Pulmonary artery endothelial cell (primary cell): ENCODE data around the gene RNF26. TPM values are rescaled to one million over a fixed set of nuclear protein-coding genes. Genes with fewer than 3 reads are reported as not detected.

Source experiments
- DNase-seq: peaks from one replicate; pipeline ENCODE4 v3.0.0-alpha.2; 2011; ENCODE audit warnings: low read depth, low spot score
- total RNA-seq: library from RNA; depleted of rRNA; stranded (reverse); fragments of >200 nt; gene quantifications from 2 replicates; pipeline ENCODE4 v1.2.3, GENCODE V29; 2014

The RNF26 gene
- total RNA-seq, 1 donor from 2014 or later = 4.4 TPM

DNA sequence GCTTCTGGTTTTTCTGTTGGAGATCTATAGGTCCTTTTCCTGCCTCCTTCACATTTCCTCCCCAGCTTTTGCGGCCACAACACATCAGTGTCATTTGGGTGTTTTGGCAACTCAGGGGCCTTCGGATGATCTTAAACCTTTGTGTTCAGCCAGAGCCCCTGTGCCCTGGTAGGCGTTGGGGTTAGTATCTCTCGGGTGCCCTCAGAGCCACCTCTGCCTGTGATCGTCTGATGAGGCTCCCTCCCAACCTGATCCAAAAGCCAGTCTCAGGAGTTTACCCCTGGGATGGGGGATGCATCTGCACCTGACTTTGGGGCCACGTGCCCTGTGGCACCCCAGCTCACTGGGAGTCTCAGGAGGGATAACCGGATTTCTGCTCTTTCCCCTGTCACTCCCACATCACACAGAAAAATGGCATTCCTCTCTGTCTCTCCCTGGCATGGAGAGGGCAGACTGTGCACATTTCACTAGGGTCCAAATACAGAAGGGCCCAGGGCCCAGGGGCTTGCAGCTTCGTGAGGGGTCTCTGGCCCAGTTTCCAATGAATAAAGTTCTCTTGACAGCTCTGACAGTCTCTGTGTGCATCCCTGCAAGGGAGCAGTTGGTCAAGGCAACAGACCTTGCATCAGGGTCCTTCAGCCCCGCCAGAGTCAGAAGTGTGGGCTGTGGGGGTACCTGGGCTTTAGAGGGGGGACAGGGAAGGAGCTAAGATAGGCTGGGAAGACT is 2.6 kb downstream of the RNF26 start:
- no peak for DNase-seq

DNA sequence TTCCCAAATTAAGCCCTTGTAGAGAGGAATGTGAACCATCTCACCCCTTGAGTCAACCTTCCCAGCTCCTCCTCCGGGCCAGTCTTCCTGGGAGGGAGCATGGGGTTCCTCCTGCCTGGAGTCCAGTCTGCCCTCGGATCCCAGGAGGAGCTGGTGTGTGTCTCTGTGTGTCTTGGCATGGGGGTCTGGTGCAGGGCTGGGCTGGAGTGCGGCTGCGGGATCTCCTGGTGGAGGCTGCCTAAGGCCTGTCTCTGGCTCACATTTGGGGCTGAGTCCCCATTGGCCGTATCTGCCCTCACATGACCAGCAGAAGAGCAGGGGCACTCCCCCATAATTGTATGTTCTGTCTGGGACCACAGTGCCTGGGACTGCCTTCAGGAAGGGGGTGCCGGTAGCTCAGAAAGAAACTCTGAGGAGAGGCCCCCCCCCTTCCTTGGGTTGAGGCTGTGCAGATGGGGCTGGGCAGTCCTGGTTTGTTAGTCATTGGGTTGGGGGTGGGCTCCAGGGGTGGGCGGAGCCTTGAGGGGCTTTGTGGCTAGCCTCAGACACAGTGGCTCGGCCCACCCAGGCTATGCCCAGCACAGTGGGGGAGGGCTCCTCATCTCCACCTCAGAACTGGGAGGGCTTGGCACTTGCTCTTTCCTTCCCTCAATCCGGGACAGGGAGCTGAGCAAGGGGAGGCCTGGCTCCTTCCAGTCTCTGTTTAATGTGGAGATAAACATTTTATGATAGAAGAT is 3.4 kb downstream of the RNF26 start:
- no peak for DNase-seq

DNA sequence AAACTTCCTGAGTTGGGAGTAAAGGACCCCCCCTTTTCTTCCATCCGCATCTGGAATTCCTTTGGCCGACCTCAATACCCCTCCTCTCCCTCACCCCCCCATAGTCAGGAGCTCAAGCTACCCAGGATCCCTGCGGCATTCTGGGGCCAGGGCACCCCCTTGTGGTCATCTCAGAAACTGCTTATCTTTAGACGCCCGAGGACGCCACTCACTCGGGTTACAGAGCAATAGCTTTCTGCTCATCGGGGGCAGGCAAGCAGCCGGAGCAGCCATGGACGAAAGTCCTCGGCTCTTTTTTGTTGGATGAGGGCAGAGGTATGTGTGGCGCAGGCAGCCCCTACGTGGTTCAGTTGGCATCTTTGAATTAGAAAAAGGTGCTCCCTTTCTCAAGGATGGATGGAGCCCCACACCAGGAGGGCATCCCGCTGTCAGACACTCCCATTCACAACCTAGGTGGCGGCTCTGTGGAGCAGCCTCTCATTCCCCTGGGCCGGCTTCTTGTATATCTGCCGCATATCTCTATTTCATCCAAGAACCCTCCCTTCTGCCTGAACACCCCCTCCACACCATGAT is 4.1 kb downstream of the RNF26 start:
- no peak for DNase-seq

DNA sequence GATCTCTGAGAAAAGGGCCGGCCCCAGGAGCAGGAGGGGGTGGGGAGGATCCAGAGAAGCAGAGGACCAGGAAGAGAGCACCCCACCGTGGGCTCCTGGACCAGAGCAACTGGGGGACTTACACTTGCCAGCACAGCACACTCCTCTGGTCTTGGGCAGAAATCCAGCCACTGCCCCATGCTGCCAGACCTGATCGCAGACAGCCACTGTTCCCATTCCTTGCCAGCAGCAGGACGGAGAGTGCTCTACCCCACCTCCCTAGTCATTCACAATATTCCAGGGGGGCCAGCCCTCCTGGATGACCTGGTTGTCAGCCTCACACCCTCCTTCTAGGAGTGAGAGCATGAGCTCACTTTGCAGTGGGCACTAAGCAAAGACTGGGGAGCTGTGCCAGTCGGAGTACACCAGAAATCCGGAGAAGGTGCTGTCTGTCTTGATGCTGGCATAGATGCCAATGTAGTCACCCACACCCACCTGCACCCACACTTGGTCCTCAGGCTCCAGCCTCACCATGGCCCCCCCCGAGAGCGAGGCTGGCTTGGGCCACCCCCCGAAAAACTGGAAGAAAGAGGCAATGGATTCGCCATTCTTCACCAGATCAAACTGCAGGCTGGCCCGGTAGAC is 4.8 kb downstream of the RNF26 start:
- DNase-seq = no peak

DNA sequence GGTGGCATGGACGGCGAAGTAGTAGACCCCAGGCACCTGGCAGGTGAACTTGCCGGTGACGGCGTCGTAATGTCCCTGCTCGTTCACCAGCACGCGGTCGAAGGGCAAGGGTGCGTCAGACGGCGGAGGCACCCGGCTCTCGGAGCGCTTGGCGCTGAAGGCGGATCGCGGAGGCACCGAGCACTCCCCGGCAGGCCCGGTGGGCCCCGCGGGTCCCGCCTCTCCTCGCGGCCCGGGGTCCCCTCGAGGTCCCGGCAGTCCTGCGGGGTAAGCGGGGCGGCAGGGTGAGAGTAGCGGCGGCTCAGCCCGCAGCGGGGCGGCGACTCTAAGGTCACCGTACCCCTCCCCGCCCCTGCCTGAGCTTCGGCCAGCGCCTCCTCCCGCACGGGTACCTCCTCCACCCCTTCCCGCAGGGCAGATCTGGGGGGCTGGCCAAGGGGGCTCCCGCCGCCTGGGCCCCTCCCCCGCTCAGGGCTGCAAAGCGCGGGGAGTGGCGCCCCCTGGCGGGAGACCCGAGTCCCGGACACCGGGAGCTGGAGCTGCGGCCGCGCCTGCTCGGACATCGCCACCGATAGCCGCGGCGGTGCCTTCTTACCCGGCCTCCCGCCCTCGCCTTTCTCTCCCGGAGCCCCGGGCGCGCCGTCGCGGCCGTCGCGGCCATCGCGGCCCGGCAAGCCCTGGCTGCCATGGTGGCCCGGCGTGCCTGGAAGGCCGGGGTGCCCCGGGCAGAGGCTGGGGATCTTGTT is 5.4 kb downstream of the RNF26 start:
- DNase-seq = no peak

DNA sequence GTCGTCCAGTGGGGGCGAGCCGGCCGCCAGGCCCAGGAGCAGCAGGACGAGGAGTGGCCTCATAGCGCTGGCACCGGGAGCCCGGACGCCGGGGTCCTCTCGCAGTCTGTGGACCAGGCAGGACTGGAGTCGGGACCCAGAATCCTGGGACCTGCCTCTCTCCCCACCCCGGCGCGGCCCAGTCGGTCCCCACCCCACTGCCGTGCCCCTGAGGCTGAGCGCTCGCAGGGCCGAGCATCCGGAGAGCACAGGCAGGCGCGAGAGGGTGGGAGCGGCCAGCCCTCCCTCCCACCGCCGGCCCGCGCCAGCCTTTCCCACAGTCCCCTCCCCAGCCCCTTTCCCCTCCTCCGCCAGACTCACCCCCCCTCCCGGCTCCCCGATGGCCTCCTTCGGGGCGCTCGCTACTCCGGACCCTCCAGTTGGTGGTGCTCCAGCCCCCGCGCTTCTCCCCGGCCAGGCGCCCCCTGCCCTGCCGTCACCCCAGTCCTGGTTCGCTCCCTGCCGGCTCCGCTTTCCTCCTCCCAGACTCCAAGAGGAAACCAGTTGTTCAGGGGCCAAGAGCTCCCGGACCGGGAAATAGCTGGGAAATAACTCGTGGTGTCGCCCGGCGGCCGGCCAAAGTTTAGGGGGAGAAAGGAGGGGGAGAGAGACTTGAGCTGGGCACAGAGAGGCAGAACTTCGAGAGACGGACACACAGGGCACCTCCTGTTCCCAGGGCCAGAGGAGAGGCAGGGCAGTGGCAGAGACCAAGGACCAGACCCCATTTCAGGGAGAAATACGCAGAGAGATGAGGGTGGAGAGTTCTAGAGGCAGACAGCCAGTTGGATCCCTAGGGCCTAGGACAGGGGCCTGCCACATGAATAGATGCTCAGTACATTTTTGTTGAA is 6.3 kb downstream of the RNF26 start, which contains the start of gene C1QTNF5:
TSS of gene C1QTNF5 (minus strand) at position 549 of the 887 bp plus-strand sequence. CDS start at position 63, 486 bp downstream.
- peak; percentile 82 for DNase-seq

DNA sequence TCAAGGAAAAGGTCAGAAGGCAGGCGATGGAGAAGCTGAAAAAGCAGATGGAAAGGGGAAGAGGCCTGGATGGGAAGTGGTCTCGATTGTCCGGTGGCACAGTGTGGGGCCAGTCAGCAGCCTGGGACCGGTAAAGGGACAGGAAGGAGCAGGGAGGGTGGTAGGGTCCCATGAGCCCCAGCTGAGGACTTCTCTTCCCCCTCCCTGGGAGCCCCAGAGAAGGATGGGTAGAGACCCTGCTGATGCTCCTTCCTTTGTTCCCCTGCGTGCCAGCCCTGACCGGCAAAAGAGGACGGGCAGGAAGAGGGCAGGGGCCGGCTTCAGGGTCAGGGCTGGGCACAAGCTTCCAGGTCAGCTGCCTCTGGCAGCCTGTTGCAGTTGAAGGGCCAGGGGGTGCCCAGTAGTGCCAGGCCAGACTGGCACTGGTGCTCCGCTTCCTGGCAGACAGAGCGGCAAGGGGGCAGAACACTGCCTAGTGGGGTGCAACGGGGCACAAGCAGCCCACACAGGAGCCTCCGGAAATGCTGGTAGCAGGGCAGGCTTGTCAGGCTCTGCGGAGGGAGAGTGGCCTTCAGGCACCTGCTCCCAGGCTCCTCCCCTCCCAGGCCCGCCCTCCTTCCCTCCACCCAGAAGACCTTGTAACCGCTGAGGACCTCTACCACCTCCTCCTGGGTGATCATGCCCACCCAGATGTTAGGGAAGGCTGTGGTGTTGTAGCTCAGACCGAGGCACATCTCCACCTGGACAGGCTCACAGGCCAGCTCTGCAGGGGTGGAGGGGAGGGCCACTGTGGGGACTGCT is 7.1 kb downstream of the RNF26 start:
- no peak for DNase-seq

DNA sequence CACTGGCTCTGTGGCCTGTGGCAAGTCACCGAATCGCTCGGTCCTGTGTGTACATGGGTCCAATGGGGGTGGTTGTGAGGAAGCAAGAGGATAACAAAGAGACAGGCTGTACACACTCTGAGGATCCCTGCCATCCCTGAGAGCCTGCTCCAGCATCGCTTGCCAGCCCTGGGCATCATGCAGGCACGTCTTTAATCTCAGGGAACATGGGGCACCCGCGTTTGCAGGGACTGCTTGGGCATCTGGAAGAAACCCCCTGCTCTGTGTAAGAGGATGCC is 7.6 kb downstream of the RNF26 start:
- no peak for DNase-seq

DNA sequence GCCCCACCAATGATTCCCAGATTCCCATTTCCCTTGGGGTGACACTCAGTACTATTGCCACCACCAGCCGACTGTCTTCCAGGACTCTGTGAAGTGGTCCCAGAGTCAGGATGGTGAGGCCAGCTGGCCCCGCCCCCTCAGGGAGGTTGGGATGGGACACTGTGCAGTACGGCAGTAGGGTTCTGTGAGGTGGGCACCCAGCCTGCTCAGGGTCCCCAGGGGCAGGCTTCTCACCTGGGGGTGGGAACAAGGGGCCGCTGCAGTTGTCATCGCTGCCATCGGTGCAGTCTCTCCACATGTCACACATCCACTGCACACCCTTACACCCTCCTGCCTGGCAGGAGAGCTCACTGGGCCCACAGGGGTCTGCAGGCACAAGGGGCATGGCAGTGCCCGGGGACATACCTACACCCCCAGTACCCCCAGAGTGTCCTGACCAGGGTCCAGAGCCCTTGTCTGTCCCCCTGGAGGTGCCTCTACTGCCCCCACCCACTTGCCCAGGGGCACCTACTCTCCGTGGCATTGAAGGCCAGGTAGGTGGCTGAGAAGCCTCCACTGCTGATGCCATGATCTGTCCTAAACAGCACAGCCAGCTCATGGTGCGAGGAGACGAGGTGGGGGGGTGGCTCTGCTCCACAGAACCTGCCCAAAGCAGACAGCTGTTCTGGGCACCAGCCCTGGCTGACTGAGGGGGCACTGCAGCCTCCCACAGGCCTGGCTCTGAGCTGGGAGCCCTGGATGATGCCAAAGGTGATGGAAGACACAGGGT is 8.2 kb downstream of the RNF26 start:
- DNase-seq = no peak

DNA sequence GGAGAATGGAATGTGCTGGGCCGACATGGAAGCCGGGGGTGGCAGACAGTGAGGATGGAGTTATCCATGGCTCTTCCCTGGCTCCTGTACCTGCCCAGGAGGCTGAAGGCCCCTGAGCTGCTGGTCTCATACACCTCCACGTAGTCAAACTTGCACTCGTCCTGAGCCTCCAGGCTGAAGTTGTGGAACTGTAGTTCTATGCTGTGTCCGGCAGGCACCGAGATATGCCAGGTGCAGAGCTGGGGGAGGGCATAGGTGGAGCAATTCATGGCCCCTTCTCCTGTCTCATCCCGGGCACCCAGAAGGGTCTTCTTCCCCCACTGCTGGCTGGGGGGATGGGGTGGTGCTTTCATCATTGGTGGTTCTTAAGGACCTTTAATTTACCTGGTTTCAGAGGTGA is 9.4 kb downstream of the RNF26 start:
- DNase-seq = no peak

DNA sequence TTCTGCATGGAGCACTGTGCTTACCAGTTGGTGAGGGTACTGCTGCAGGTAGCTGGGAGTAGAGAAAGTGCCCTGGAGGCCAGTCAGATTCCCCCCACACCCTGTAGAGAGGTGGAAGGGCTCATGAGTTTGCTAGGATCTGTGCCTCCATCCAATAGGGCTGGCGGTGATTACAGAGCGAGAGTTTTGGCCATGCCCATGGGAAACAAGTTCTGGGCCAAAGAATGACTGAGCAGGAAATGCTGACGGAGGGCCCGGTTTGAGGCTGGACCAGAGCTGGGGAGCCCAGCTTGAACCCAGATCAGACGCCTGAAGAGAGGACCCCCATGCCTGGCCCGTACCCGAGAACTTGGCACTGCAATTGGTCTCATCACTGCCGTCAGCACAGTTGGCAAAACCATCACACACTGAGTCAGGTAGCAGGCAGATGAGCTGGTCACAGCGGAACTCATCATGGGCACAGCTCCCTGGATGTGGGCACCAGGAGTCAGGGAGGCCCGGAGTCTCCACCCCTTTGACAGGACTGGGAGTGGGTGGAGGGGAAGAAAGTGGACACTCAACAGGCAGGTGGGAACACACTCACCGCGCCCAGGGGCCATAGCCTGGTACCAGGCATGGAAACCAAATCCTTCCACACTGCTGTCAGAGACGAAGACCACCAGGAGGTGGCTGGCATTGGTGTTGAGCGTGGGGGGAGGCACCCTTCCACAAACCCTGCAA is 10.1 kb downstream of the RNF26 start:
- DNase-seq = no peak

DNA sequence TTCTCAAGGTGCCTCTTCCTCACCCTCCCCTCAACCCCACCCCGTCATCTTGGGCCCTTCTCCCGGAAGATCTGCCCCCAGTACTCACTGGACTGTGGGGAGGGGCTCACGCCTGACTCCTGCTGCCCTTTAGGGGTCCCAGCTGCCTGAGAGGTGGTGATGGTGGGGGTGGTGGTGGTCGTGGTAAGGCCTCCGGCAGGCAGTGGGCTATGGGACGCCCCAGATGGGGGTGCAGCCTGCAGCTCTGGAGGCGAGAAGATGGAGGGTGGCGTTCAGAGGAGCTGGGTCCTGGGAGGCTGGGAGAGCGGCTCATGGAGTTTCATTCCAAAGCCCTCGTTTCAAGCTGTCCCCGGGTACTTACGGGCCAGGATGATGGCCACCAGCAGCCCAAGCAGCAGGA is 11.4 kb downstream of the RNF26 start:
- no peak for DNase-seq

DNA sequence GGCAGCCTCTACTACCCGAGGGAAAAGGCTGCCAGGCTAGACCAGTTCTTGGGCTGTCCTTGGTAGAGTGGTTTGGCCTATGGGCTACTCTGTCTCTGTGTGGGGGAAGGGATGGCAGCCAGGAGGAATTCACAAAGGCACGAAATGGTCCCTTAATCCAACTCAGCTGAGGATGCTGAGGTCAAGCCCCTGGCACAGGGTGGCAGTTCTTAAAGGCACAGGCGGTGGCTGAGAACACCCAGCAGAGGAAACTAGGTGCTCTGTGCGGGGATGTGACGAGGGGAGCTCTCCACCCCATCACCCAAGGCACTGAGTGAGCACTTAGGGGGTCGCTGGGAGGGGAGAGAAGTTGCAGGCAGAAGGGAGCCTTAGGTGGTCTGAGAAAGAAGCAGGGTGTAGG is 12.3 kb downstream of the RNF26 start, which contains the start of gene MFRP:
TSS of gene MFRP (minus strand) at position 101 of the 400 bp plus-strand sequence. CDS start 192 bp downstream, outside the sequence.
- no peak for DNase-seq

DNA sequence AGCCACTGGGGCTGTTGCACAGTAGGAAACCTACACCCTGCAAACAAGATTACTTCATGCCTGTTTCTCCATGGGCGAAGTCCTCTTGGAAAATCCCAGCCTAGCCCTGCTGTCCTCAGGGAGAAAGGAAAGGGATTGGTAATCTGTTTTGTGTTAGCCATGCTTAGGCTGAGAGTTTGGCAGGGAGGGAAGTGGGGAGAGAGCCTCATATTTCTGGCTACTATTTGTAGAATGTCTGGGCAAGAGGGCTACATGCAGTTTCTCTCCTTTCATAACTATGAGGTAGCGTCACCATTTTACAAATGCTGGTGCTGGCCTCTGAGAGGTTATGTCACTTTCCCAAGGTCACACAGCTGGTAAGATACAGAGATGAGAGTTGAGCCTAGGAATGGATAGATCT is 12.9 kb downstream of the RNF26 start:
- DNase-seq = no peak

DNA sequence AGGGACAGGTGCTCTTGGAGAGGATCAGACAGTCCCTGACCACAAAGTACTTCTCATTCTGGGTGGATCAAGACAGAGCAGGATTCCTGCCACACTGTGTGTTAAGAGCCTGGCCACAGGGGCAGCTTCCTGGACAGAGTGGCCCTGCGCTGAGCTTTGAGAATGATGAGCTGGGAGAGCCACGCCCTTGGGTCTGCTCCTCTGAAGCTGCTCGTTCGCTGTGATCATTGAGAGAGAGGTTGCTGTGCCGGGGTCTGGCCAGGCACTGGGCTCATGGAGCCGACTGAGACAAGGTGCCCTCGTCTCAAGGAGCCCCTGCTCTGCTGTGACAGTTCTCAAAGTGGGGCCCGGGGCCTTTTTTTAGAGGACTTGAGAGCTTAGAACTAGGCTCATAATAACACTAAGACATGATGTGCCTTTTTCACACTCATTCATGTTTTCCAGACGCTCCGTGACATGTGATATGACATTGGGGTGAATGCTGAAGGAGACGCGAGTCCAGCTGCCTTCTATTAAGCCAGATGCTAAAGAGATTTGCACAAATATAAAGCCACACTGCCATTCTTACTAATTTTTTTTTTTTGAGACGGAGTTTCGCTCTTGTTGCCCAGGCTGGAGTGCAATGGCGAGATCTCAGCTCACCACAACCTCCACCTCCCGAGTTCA is 13.7 kb downstream of the RNF26 start:
- DNase-seq = no peak

DNA sequence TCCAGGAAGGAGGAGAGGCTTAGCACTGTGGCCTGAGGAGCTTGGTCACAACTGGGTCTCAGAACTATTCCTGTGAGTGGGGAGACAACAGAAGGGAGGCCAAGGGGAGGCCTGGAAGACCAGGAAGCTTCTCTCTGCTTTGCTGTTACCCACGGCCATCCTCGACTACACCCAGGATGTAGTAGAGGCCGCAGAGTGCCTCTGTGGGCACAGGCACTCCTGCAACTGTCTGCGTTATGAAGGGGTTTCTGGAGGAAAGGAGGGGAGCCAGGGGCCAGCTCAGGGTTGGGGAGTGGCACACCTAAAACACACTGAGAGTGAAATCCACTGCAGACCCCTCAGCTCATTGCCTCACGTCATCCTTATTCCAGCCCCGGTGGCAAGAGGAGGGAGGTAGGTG is 16.0 kb downstream of the RNF26 start:
- no peak for DNase-seq

DNA sequence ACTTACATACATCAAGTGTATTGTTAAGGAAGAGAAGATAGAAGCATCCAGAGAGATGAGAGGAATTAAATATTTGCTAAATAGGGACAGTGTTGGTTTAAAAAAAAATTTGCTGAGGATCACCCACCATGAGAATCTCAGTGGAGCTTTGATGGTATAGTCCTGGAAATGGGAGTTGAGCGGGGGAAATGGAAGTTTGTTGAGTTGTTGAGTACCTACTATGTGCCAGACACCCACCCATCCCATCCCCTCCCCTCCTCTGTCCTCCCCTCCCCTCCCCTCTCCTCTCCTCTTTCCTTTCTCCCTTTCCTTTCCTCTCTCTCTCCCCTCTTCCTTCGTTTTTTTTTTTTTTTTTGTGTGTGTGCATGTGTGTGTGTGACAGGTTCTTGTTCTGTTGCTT is 16.9 kb downstream of the RNF26 start:
- no peak for DNase-seq

DNA sequence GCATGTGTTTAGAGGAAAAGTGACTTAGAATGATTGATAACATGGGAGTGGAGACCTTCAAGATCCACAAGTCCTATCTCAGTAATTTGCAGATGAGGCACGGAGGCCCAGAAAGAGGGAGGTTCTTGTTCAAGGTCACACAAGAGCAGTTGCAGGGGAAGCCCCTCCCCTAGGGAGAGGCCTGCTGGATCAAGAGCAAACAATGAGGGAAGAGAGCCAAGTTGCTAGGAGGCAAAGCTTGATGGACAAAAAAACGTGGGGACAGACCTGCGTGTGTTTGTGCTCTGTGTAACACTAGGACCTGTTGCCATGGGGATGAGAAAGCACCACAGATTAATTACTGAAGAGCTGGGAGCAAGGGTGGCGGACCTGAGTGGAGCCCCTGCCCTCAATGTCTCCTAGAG is 18.5 kb downstream of the RNF26 start:
- peak; percentile 73 for DNase-seq
